Osteoblast (primary cell): ENCODE results near the gene TMEM54. TPM values are rescaled to one million over a fixed set of nuclear protein-coding genes. Genes with fewer than 3 reads are reported as not detected.
A peak's percentile ranks its signal among the peaks of the same experiment; 100 is the strongest.

ENCODE experiments used
- DNase-seq: peaks from one replicate; pipeline ENCODE4 v3.0.0; 2011; ENCODE audit warnings: low spot score, mixed read lengths; ENCODE audit not compliant: insufficient read length; ENCODE audit errors: missing footprints
- H2AFZ ChIP-seq: 2 replicates; pipeline ENCODE4 v1.6.0; 2011; ENCODE audit warnings: mild to moderate bottlenecking, low read length
- H3K27ac ChIP-seq: 2 replicates; pipeline ENCODE4 v1.5.1; 2011; ENCODE audit warnings: mild to moderate bottlenecking, low read depth, low read length, moderate library complexity
- H3K27me3 ChIP-seq: 2 replicates; pipeline ENCODE4 v1.6.0; 2012; ENCODE audit warnings: mild to moderate bottlenecking, control low read depth, inconsistent platforms, low read length, moderate library complexity; ENCODE audit not compliant: insufficient read depth
- H3K36me3 ChIP-seq: 2 replicates; pipeline ENCODE4 v1.5.1; 2011; ENCODE audit warnings: mild to moderate bottlenecking, low read length, control low read depth, moderate library complexity; ENCODE audit not compliant: insufficient read depth
- H3K4me1 ChIP-seq: 2 replicates; pipeline ENCODE4 v1.5.1; 2011; ENCODE audit warnings: mild to moderate bottlenecking, low read length, control low read depth, moderate library complexity; ENCODE audit not compliant: insufficient read depth
- H3K4me2 ChIP-seq: 2 replicates; pipeline ENCODE4 v1.6.0; 2011; ENCODE audit warnings: mild to moderate bottlenecking, low read length; ENCODE audit not compliant: insufficient read depth
- H3K4me3 ChIP-seq: fragments of 200-600 bp; sonication (generic); 3 replicates; pipeline ENCODE4 v1.5.1; 2012; ENCODE audit warnings: mild to moderate bottlenecking, low read length, inconsistent platforms; ENCODE audit not compliant: insufficient read depth
- H3K79me2 ChIP-seq: 2 replicates; pipeline ENCODE4 v1.6.0; 2012; ENCODE audit warnings: mild to moderate bottlenecking, low read length, control low read depth, inconsistent platforms; ENCODE audit not compliant: insufficient read depth
- H3K9me3 ChIP-seq: 2 replicates; pipeline ENCODE4 v1.5.1; 2011; ENCODE audit warnings: low read depth, low read length, control low read depth
- H4K20me1 ChIP-seq: 2 replicates; pipeline ENCODE4 v1.6.0; 2012; ENCODE audit warnings: mild to moderate bottlenecking, low read length, control low read depth; ENCODE audit not compliant: insufficient read depth
- total RNA-seq: library from RNA; depleted of rRNA; stranded (reverse); fragments of >200 nt; gene quantifications from 2 replicates; pipeline ENCODE4 v1.2.3, GENCODE V29; 2012
- TF ChIP-seq, protein P1 (sequence below): IDR thresholded peaks from 2 replicates; pipeline ENCODE4 v1.5.1; 2011; ENCODE audit warnings: mild to moderate bottlenecking, low read depth, low read length, moderate library complexity; ENCODE audit errors: extremely low read depth

The TMEM54 gene
- total RNA-seq, 1 donor: 22.4 TPM

DNA sequence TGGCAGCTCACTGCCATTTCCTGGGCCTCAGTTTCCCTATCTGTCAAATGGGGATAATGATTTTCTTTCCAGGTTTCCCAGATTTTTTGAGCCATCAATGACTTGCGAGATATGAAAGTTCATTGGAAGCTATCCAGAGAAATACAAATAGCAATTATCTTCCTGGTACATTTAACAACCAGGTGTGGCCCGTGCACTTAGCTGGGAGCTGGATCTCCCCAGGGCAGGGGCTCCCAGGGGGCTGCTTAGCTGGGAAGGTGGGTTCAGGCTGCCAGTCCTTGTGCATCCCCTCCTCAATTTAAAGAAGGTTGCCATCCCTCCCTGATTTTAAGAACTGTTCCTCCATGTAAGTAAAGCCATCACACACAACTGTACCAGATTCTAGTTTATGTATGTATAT is 3.6 kb upstream of the TMEM54 start:
- no peak overlapping the region for H3K4me3 ChIP-seq
- no peaks in the 10 kb centered on the region for H3K36me3 ChIP-seq
- peaks cover 5% of the 10 kb centered on the region for H3K4me1 ChIP-seq
- no peaks in the 10 kb centered on the region for H3K9me3 ChIP-seq
- H3K79me2 ChIP-seq: no peaks in the 10 kb centered on the region
- no peak overlapping the region for H3K4me2 ChIP-seq
- no peak overlapping the region for H3K27ac ChIP-seq
- DNase-seq: no peak
- peaks cover 6% of the 10 kb centered on the region for H3K27me3 ChIP-seq
- no peak overlapping the region for H2AFZ ChIP-seq
- TF ChIP-seq, protein P1, sequence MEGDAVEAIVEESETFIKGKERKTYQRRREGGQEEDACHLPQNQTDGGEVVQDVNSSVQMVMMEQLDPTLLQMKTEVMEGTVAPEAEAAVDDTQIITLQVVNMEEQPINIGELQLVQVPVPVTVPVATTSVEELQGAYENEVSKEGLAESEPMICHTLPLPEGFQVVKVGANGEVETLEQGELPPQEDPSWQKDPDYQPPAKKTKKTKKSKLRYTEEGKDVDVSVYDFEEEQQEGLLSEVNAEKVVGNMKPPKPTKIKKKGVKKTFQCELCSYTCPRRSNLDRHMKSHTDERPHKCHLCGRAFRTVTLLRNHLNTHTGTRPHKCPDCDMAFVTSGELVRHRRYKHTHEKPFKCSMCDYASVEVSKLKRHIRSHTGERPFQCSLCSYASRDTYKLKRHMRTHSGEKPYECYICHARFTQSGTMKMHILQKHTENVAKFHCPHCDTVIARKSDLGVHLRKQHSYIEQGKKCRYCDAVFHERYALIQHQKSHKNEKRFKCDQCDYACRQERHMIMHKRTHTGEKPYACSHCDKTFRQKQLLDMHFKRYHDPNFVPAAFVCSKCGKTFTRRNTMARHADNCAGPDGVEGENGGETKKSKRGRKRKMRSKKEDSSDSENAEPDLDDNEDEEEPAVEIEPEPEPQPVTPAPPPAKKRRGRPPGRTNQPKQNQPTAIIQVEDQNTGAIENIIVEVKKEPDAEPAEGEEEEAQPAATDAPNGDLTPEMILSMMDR: no peak
- no peaks in the 10 kb centered on the region for H4K20me1 ChIP-seq

DNA sequence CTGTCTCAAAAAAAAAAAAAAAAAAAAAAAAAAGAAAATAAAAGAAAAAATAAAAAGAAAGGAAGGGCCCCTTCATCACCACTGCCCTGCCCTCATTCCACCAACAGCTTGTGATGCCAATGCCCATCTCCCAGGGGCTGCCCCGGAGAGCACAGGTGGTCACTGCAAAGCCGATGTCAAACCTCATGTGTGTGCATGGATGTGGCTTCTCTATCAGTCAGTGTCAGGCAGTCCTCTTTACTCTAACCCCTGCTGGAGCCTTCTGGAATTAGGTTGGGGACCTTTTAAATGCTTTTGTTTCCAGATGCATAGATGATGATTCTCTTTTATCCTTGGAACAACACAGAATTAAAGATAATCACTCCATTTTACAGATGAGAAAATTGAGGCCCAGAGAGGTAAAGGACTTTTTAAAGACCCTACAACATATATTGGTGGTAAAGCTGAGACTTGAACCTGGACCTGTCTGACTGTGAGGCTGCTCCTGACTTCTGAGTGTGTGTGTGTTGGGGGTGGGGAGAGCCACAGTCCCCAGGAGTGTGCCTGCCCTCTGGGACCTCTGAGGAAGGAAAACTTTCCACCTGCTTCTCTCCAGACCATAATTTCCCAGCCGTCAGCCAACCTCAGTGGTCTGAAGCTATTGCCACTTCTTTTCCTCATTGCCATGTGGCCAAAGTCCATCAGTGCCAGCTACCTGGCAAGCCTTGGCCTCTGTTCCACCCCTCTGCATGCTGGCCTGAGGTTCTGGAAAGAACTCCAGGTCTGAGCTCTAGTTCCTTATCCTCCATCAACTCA is 3.0 kb upstream of the TMEM54 start:
- no peak overlapping the region for H3K27ac ChIP-seq
- TF ChIP-seq, protein P1: no peak
- no peaks in the 10 kb centered on the region for H3K79me2 ChIP-seq
- no peaks in the 10 kb centered on the region for H4K20me1 ChIP-seq
- no peaks in the 10 kb centered on the region for H3K36me3 ChIP-seq
- H3K4me2 ChIP-seq: no peak overlapping the region
- peaks cover 5% of the 10 kb centered on the region for H3K4me1 ChIP-seq
- H3K27me3 ChIP-seq: peaks cover 6% of the 10 kb centered on the region
- H3K4me3 ChIP-seq: no peak overlapping the region
- DNase-seq: peak; percentile 83
- H2AFZ ChIP-seq: no peak overlapping the region
- no peaks in the 10 kb centered on the region for H3K9me3 ChIP-seq

- no peaks in the 10 kb centered on the region for H3K79me2 ChIP-seq
- H3K4me3 ChIP-seq: no peak overlapping the region
- H3K4me2 ChIP-seq: no peak overlapping the region
- H4K20me1 ChIP-seq: no peaks in the 10 kb centered on the region
- peaks cover 5% of the 10 kb centered on the region for H3K4me1 ChIP-seq
- no peak overlapping the region for H2AFZ ChIP-seq
- H3K27ac ChIP-seq: no peak overlapping the region
- peak; percentile 47 for DNase-seq
- H3K36me3 ChIP-seq: no peaks in the 10 kb centered on the region
- H3K9me3 ChIP-seq: no peaks in the 10 kb centered on the region
- H3K27me3 ChIP-seq: peaks cover 6% of the 10 kb centered on the region
- TF ChIP-seq, protein P1: no peak
Measured at GRCh38 chr1:32902535-32902920, 1.3 kb upstream of the TMEM54 start.

DNA sequence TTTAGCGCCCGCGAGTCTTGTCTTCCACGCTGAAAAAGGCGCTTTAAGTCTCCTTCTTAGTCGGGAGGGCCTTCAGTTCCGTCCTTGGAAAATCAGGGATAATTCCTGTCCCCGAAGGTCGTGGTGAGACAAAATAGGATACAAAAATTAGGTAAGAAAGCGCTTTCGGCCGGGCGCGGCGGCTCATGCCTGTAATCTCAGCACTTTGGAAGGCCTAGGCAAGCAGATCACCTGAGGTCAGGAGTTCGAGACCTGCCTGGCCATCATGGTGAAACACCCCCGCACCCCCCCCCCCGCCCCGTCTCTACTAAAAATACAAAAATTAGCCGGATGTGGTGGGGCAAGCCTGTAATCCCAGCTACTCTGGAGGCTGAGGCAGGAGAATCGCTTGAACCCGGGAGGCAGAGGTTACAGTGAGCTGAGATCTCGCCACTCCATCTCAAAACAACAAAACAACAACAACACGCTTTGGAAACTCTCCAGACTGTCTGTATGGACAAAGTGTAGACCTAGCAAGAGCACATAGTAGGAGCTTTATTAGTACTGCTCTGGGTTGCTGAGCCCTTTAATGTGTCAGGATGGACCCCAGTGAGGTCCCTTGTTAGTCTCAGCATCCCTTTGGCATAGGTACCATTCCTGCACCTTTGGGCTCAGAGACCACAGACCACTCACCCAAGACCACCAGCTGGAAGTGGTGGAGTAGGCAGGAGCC is 790 bp upstream of the TMEM54 start:
- Histone ChIP-seq H3K4me2 (peak overlapping the region; percentile 76), H3K4me1 (peaks cover 5% of the 10 kb centered on the region), H3K27ac (no peak overlapping the region), H3K9me3 (no peaks in the 10 kb centered on the region), H3K27me3 (peaks cover 6% of the 10 kb centered on the region), H3K79me2 (no peaks in the 10 kb centered on the region), H2AFZ (peak overlapping the region; percentile 85), H3K36me3 (no peaks in the 10 kb centered on the region), H3K4me3 (peak overlapping the region; percentile 70), H4K20me1 (no peaks in the 10 kb centered on the region)
- TF ChIP-seq, protein P1: no peak
- peak; percentile 43 for DNase-seq
